Liver (tissue), 9 donors: ENCODE measurements around the gene UROC1. TPM values are rescaled to one million over a fixed set of nuclear protein-coding genes. Genes with fewer than 3 reads are reported as not detected.

Experiments used
- DNase-seq: peaks from one replicate; pipeline ENCODE4 v3.0.0-alpha.2; 2017; ENCODE audit warnings: low spot score
- H3K27ac ChIP-seq, 2 donors: one replicate each; pipeline ENCODE4 v1.7.0; 2013; ENCODE audit warnings: inconsistent platforms in 2 of 2, low read length in 2 of 2, control low read depth in 1 of 2, low read depth in 1 of 2, mild to moderate bottlenecking in 1 of 2
- H3K27me3 ChIP-seq, 4 donors: one replicate each; pipeline versions ENCODE4 v1.6.1 to v1.7.0; 2013; ENCODE audit warnings: low read length in 3 of 4, inconsistent platforms in 1 of 4, mild to moderate bottlenecking in 1 of 4, moderate library complexity in 1 of 4; ENCODE audit not compliant: control insufficient read depth in 4 of 4, insufficient read depth in 4 of 4
- H3K36me3 ChIP-seq, 4 donors: one replicate each; pipeline versions ENCODE4 v1.6.1 to v1.7.0; 2013; ENCODE audit warnings: low read length in 3 of 4, mild to moderate bottlenecking in 3 of 4, low read depth in 1 of 4, moderate library complexity in 1 of 4; ENCODE audit not compliant: control insufficient read depth in 4 of 4, insufficient read depth in 3 of 4
- H3K4me1 ChIP-seq, 4 donors: one replicate each; pipeline versions ENCODE4 v1.6.1 to v1.7.0; 2013; ENCODE audit warnings: low read length in 3 of 4, mild to moderate bottlenecking in 3 of 4, moderate library complexity in 1 of 4; ENCODE audit not compliant: control insufficient read depth in 4 of 4, insufficient read depth in 4 of 4
- H3K4me3 ChIP-seq, 3 donors: one replicate each; pipeline versions ENCODE4 v1.6.1 to v1.7.0; 2013; ENCODE audit warnings: low read length in 3 of 3, control low read depth in 1 of 3, low read depth in 1 of 3, mild to moderate bottlenecking in 1 of 3
- H3K9ac ChIP-seq, 2 donors: one replicate each; pipeline ENCODE4 v1.7.0; 2013; ENCODE audit warnings: low read length in 2 of 2, mild to moderate bottlenecking in 2 of 2, moderate library complexity in 2 of 2, control low read depth in 1 of 2, low read depth in 1 of 2
- H3K9me3 ChIP-seq, 4 donors: one replicate each; pipeline versions ENCODE4 v1.6.1 to v1.7.0; 2013; ENCODE audit warnings: low read length in 3 of 4; ENCODE audit not compliant: control insufficient read depth in 4 of 4
- ATF3 ChIP-seq: IDR thresholded peaks from 2 replicates; pipeline ENCODE4 v1.6.1; 2016; ENCODE audit warnings: antibody characterized with exemption
- EGR1 ChIP-seq, 2 donors: IDR thresholded peaks; 2 replicates each; pipeline ENCODE4 v1.6.1; 2016 to 2018; ENCODE audit warnings: antibody characterized with exemption in 2 of 2, low read depth in 2 of 2
- FOXA1 ChIP-seq: IDR thresholded peaks from 2 replicates; pipeline ENCODE4 v1.6.1; 2016; ENCODE audit warnings: antibody characterized with exemption
- HNF4A ChIP-seq, 2 donors: conservative IDR thresholded peaks; 2 replicates each; pipeline ENCODE4 v1.6.1; 2016; ENCODE audit warnings: antibody characterized with exemption in 2 of 2, mild to moderate bottlenecking in 2 of 2
- JUND ChIP-seq, 2 donors: IDR thresholded peaks; 2 replicates each; pipeline ENCODE4 v1.6.1; 2016; ENCODE audit warnings: antibody characterized with exemption in 2 of 2
- MAX ChIP-seq: IDR thresholded peaks from 2 replicates; pipeline ENCODE4 v1.6.1; 2016; ENCODE audit warnings: antibody characterized with exemption
- SP1 ChIP-seq: IDR thresholded peaks from 2 replicates; pipeline ENCODE4 v1.6.1; 2018; ENCODE audit warnings: antibody characterized with exemption, mild to moderate bottlenecking
- TAF1 ChIP-seq: conservative IDR thresholded peaks from 2 replicates; pipeline ENCODE4 v1.6.1; 2016; ENCODE audit warnings: antibody characterized with exemption, mild to moderate bottlenecking
- YY1 ChIP-seq: IDR thresholded peaks from 2 replicates; pipeline ENCODE4 v1.6.1; 2016; ENCODE audit warnings: antibody characterized with exemption, mild to moderate bottlenecking
- ZBTB33 ChIP-seq: IDR thresholded peaks from 2 replicates; pipeline ENCODE4 v1.6.1; 2016; ENCODE audit warnings: antibody characterized with exemption
- WGBS: extraction: QIAGEN DNeasy Blood & Tissue Kit; methylation state at CpG from one replicate; pipeline ENCODE4 v1.1.7; 2013; 5-methylcytosine and 5-hydroxymethylcytosine counted together
- polyA plus RNA-seq, 2 donors: library from polyadenylated mRNA; stranded (reverse) in 1 of 2; unstranded in 1 of 2; fragments of 200-250 nt in 1 of 2; fragments of >200 nt in 1 of 2; fragmentation: Nextera tagmentation in 1 of 2; extraction: Ambion mirVana in 1 of 2; gene quantifications; one replicate each; pipeline versions ENCODE4 v1.2.1 to v1.2.3, GENCODE V29; 2013 to 2015
- total RNA-seq, 2 donors: library from RNA; depleted of rRNA; stranded (reverse); fragments of >200 nt; gene quantifications; one replicate each; pipeline ENCODE4 v1.2.3, GENCODE V29; 2014
- TF ChIP-seq, protein P1 (sequence below): fragments of 150-350 bp; IDR thresholded peaks from 2 replicates; pipeline ENCODE4 v1.5.1; 2017; ENCODE audit warnings: improper control_type of control experiment, low read depth, low read length; ENCODE audit not compliant: missing input control
- donor health status: healthy.
- donor health status: healthy.
- donor health status: healthy.
- donor health status: healthy.
- donor health status: healthy.

The UROC1 gene
- total and polyA plus RNA-seq, 4 donors, result 5.9 to 28.4 (median 18.2) TPM

DNA sequence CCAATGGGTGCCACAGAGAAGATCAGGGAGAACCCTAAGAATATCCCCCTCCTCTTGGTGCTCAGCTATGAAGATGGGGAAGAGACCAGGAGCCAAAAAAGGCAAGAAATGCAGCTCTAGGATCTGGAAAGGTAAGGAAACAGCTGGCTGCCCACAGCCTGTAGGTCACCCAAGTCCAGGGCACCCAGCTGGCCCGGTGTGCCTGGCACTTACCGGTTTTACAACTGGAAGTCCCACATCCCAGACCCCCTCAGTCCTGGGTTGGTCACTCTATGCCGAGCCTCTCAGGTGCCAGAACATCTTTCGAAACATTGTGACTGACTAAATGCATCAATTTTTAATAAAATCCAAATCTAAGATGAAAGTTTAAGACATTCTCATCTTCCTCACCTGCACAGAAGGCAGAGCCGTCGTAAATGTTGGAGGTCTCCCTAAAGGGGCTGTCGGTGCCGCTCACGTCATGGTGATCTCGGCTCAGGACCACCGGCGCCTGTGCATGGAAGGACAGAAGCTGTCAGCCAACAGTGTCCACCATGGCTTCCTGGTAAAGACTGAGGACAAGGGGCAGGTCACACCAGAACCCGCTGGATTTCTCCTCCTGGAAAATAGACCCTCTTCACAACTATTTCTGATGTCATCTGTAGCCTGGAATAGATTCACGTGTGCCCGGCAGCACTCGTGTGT is 28.5 kb downstream of the UROC1 start:
- H3K27me3 ChIP-seq, result no peaks in the 10 kb centered on the region
- DNase-seq, result no peak
- H3K4me1 ChIP-seq, result peaks cover 0 to 26% (median 15%) of the 10 kb centered on the region in 4 donors
- H3K36me3 ChIP-seq, result peaks cover 0 to 26% (median 17%) of the 10 kb centered on the region in 4 donors
- 95% methylated on average over 16 of the region's 16 CpGs for WGBS
- H3K4me3 ChIP-seq, result no peak overlapping the region
- H3K9me3 ChIP-seq, result no peaks in the 10 kb centered on the region
- no peak overlapping the region for H3K27ac ChIP-seq
- H3K9ac ChIP-seq, result no peak overlapping the region
- TF ChIP-seq YY1 (no peak), TAF1 (no peak), ZBTB33 (no peak), FOXA1 (no peak), JUND (IDR thresholded peaks at IDR 0.05) (no peak), SP1 (no peak), ATF3 (no peak), HNF4A (conservative IDR thresholded peaks at IDR 0.05) (no peak)

DNA sequence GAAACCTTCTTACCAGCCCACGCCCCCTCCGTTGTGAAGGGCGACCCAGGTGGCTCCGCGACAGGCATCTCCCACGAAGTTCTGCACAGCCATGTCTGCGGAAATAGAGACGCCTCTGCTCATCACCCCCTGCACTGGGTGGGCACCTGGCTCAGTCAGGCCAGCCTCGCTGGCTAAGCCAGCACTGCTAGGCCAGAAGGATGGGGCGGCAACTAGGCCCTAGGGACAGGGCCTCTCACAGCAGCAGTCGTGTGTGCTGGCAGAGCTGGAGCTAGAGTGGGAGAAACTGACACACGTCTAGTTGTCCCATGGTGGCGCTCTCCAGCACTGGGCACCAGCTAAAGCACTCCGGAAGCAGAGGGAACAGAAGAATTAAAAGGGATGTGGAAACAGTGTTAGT is 29.4 kb downstream of the UROC1 start:
- DNase-seq, result no peak
- H3K4me1 ChIP-seq, result peaks cover 0 to 29% (median 16%) of the 10 kb centered on the region in 4 donors
- H3K36me3 ChIP-seq, result peaks cover 0 to 20% (median 15%) of the 10 kb centered on the region in 4 donors
- no peaks in the 10 kb centered on the region for H3K9me3 ChIP-seq
- WGBS, result 90% methylated on average over 14 of the region's 14 CpGs
- no peaks in the 10 kb centered on the region for H3K27me3 ChIP-seq
- no peak overlapping the region for H3K9ac ChIP-seq
- H3K4me3 ChIP-seq, result no peak overlapping the region
- no peak for TF ChIP-seq JUND (IDR thresholded peaks at IDR 0.05)
- no peak for TF ChIP-seq ZBTB33
- TF ChIP-seq MAX, result no peak
- no peak for TF ChIP-seq EGR1 (IDR thresholded peaks at IDR 0.05; ENCODE audit: low read depth in 2 of 2)
- TF ChIP-seq, protein P1, sequence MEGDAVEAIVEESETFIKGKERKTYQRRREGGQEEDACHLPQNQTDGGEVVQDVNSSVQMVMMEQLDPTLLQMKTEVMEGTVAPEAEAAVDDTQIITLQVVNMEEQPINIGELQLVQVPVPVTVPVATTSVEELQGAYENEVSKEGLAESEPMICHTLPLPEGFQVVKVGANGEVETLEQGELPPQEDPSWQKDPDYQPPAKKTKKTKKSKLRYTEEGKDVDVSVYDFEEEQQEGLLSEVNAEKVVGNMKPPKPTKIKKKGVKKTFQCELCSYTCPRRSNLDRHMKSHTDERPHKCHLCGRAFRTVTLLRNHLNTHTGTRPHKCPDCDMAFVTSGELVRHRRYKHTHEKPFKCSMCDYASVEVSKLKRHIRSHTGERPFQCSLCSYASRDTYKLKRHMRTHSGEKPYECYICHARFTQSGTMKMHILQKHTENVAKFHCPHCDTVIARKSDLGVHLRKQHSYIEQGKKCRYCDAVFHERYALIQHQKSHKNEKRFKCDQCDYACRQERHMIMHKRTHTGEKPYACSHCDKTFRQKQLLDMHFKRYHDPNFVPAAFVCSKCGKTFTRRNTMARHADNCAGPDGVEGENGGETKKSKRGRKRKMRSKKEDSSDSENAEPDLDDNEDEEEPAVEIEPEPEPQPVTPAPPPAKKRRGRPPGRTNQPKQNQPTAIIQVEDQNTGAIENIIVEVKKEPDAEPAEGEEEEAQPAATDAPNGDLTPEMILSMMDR, result no peak
- TF ChIP-seq FOXA1, result no peak
- no peak overlapping the region for H3K27ac ChIP-seq
